Stimulated activated CD4-positive, alpha-beta T cell treated with anti-CD3 and anti-CD28 coated beads, TNF-alpha, amount 100 ng/mL, for 24 hours (primary cell): Measurements from ENCODE around the gene MEIS1.

ENCODE experiments used
- DNase-seq, 3 experiments: peaks; one replicate each; pipeline ENCODE4 v3.0.0-alpha.2; 2020; ENCODE audit warnings: low read depth in 3 of 3

The MEIS1 gene

GRCh38 chr2:66535574-66536289, 100.8 kb downstream of the MEIS1 start:
- no peak for DNase-seq

- DNase-seq: no peak
These were observed 101.4 kb downstream of the MEIS1 start for GRCh38 chr2:66536290-66536673.

GRCh38 chr2:66536997-66537396, 102.1 kb downstream of the MEIS1 start:
- no peak for DNase-seq

GRCh38 chr2:66538291-66538690, 103.4 kb downstream of the MEIS1 start:
- no peak for DNase-seq

GRCh38 chr2:66539452-66539851, 104.5 kb downstream of the MEIS1 start:
- DNase-seq: no peak

GRCh38 chr2:66541646-66542045, 106.7 kb downstream of the MEIS1 start:
- no peak for DNase-seq

GRCh38 chr2:66543257-66543767, 108.4 kb downstream of the MEIS1 start:
- DNase-seq: no peak

- no peak for DNase-seq
These were observed 109.3 kb downstream of the MEIS1 start for GRCh38 chr2:66544258-66544657.

GRCh38 chr2:66545258-66545657, 110.3 kb downstream of the MEIS1 start:
- DNase-seq: no peak

- no peak for DNase-seq
These were observed 112.2 kb downstream of the MEIS1 start for GRCh38 chr2:66547118-66547517.

- DNase-seq: no peak
These were observed 113.0 kb downstream of the MEIS1 start for GRCh38 chr2:66547887-66548286.

- no peak for DNase-seq
These were observed 113.5 kb downstream of the MEIS1 start for GRCh38 chr2:66548422-66548821.

GRCh38 chr2:66550826-66551225, 115.9 kb downstream of the MEIS1 start:
- DNase-seq: no peak

- no peak for DNase-seq
These were observed 118.4 kb downstream of the MEIS1 start for GRCh38 chr2:66553370-66553769.

GRCh38 chr2:66555091-66555490, 120.2 kb downstream of the MEIS1 start:
- DNase-seq: no peak

- DNase-seq: no peak
These were observed 120.8 kb downstream of the MEIS1 start for GRCh38 chr2:66555501-66556324.

GRCh38 chr2:66559672-66560071, 124.7 kb downstream of the MEIS1 start:
- no peak for DNase-seq

GRCh38 chr2:66560683-66561082, 125.8 kb downstream of the MEIS1 start:
- DNase-seq: no peak

- no peak for DNase-seq
These were observed 126.8 kb downstream of the MEIS1 start for GRCh38 chr2:66561645-66562303.

GRCh38 chr2:66562304-66562685, 127.4 kb downstream of the MEIS1 start:
- DNase-seq: no peak

- no peak for DNase-seq
These were observed 128.5 kb downstream of the MEIS1 start for GRCh38 chr2:66563473-66563872.

- no peak for DNase-seq
These were observed 130.4 kb downstream of the MEIS1 start for GRCh38 chr2:66565291-66565690.
